Head of caudate nucleus (tissue), 42 donors: ENCODE data around the gene LRP1B.
"Not testable (repeated sequence)": the region's sequence is repeated elsewhere in the genome, so short reads cannot be mapped to it uniquely, and the experiment has no call there.

ENCODE experiments used
- DNase-seq, 42 donors: peaks; one replicate each; pipeline versions ENCODE4 v3.0.0 to v3.0.0-alpha.2; 2020 to 2021; ENCODE audit warnings: mixed read lengths in 7 of 42
- intact Hi-C: fragments of 100-400 bp; cut with DNase I; formaldehyde crosslinking; loops from one replicate; pipeline ENCODE4 v1.15.0; 2022

LRP1B gene

DNA sequence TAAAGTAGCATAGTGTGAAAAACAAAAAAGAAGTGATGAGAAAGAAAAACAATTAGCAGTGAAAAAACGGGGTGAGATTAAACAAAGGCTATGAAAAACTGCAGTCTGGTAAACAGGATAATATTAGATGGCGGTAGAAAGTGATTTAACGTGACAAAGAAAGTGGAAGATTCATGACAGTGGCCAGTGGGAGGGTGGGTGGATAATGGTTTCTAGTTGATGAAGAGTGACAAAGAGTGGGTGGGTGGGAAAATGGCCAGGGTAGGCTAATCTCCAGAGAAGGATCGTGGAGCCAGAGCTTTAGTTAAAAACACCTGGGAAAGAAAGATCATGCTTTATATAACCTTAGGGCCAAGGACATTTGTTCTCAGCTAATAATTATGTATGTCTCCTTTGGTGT is 1667.8 kb downstream of the LRP1B start:
- intact Hi-C loops, result no loop called here
- no peak for DNase-seq

DNA sequence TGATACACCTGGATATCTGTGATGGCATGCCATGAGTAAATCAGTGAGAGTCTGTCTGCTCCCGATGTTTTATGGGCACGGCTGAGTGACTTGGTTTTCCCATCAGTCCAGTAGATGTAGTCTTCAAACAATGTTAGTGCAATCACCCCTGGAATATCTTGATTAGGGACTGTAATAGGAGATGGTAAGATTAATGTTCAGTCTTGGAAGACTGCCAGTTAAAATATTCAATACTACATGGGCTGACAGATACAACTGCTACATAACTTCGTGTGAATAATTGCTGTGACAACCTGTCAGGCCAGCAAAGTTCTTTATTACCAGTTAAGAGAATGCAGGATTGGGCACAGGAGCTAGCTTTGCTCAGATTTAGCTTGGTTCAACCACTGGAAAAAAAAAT is 1673.3 kb downstream of the LRP1B start:
- intact Hi-C loops, result no loop called here
- peak in 2 of 42 donors; percentile 12 to 22 for DNase-seq

- intact Hi-C loops, result no loop called here
- DNase-seq, result no peak
These were observed 1675.5 kb downstream of the LRP1B start for GRCh38 chr2:140455315-140455714.

DNA sequence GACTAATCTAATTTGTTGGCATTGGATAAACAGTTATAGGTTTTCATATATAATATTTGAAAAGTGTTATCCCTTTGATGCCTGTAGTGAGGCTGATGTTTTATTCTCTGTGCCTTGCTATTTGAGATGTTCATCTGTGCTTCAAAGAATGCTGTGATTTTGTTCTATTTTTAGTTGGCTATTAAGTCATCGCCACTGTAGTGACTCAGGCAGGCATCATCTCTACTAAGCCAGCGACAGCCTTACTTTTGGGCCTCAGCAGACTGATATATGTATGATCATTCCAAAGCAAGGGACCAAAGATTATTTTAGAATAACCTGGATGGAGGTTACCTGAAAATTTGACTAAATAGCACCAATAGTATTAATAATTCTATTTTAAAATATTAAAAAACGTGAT is 1676.1 kb downstream of the LRP1B start:
- peak in 27 of 42 donors; percentile 16 to 82 (median 47) for DNase-seq
- intact Hi-C loops, result no loop called here

GRCh38 chr2:140451324-140451723 is 1679.5 kb downstream of the LRP1B start:
- intact Hi-C loops, result no loop called here
- DNase-seq, result no peak

GRCh38 chr2:140442319-140442718 is 1688.5 kb downstream of the LRP1B start:
- intact Hi-C loops, result no loop called here
- no peak for DNase-seq

DNA sequence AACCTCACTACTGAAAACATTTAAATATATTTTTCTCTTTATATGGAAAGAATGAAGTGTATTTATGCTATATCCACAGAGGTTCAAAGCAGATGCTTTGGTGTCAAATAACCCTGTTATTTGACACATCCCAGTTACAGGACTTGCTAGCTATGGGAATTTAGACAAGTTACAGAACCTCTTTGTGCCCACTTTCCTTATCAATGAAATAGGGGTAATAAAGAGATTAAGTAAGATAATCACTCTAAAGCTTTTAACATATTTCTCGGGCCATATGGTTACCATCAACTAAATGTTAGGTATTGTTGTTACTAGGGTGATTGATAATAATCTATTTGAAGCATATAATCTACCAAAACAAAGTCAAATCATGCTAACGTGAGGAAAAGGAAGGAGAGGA is 1690.0 kb downstream of the LRP1B start:
- DNase-seq, result no peak

DNA sequence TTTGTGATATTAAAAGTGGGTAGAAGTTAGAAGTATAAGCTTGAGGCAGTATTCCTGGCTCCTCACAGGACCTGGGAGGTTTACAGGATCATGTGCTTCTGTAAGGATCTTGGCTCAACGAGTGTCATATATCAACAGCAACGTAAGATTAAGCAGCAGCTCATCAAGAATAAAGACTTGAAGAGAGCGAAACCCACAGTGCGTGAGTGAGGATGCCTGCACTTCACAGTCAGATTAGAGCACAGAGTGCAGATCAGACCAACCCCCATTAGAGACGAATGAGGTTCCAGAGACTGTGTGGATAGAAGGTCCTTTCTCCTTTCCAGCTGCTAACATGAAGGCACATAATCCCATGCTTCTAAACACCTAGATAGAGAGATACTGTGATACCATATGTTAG is 1693.9 kb downstream of the LRP1B start:
- DNase-seq, result no peak
- intact Hi-C loops, result no loop called here

More for the DNA sequence above, 1690.0 kb downstream of the LRP1B start:
- intact Hi-C loops, result no loop called here

- intact Hi-C loops, DNase-seq: not testable (repeated sequence)
These were observed 1703.8 kb downstream of the LRP1B start for GRCh38 chr2:140427033-140427432.

- DNase-seq, result no peak
- intact Hi-C loops, result no loop called here
These were observed 1706.3 kb downstream of the LRP1B start for GRCh38 chr2:140424471-140424870.

GRCh38 chr2:140422759-140423158 is 1708.1 kb downstream of the LRP1B start:
- no peak for DNase-seq
- intact Hi-C loops, result no loop called here

- no peak for DNase-seq
- intact Hi-C loops, result no loop called here
These were observed 1713.3 kb downstream of the LRP1B start for GRCh38 chr2:140417504-140417903.

DNA sequence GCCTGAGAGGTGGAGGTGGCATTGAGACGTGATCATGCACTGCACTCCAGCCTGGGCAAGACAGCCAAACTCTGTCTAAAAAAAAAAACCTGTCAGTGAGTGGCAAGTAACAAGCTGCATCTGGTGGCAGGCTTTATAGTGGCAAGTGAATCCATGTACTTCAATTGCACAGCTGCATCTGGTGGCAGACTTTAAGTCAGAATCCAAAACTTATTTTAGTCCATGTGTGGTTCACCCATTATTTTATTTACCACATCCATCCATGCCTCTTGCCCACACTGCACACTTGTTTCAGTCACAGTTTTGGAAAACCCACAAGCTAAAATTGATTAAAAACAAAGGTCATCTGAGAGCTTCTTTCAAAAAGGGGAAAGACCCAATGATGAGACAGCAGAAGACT is 1714.2 kb downstream of the LRP1B start:
- intact Hi-C loops, result no loop called here
- DNase-seq, result no peak

- intact Hi-C loops, result not testable (repeated sequence)
These were observed 1715.8 kb downstream of the LRP1B start for GRCh38 chr2:140415035-140415434.

DNA sequence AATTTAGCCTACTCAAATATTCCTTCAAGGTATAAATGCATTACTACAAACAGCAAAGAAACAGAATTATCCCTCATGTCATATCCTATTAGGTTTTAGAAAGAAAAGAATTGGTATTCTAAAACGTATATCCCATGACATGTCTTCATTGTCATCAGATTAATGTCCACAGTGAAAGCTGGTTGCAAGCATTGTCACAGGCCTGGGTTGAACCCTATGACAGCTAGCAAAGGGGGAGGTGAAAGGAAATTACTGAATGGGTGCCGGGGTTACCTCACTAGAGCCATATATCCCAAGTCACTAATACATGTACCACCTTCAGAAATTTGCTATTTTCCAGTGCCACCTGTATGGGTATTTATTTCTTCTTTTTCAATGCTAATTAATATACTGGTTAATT is 1720.1 kb downstream of the LRP1B start:
- no peak for DNase-seq
- intact Hi-C loops, result no loop called here

More at GRCh38 chr2:140415035-140415434, 1715.8 kb downstream of the LRP1B start:
- not testable (repeated sequence) for DNase-seq

- intact Hi-C loops, result no loop called here
- no peak for DNase-seq
These were observed 1729.8 kb downstream of the LRP1B start for GRCh38 chr2:140401056-140401455.

GRCh38 chr2:140392824-140393223 is 1738.0 kb downstream of the LRP1B start:
- intact Hi-C loops, result no loop called here
- no peak for DNase-seq

- no peak for DNase-seq
- intact Hi-C loops, result no loop called here
These were observed 1745.9 kb downstream of the LRP1B start for GRCh38 chr2:140384946-140385345.

- no peak for DNase-seq
- intact Hi-C loops, result no loop called here
These were observed 1747.0 kb downstream of the LRP1B start for GRCh38 chr2:140383781-140384180.

DNA sequence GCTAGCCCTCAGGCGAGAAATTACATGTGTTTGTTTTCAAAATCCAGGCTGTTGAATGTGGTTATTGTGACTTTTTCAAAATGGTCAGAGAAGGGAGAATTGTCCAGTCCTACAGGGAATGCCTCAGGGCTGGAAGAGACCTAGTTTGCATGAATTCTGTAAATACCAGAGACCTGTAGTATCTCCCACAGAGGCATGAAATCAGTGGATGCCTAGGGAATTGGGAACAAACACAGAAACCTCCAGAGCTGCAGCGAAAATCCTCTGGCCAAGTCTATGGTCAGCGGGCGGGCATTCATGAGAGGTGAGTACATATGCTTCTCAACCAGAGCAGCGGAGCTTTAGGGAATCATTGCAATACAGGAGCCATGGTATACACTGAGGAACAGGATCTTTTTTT is 1754.1 kb downstream of the LRP1B start:
- no peak for DNase-seq
- intact Hi-C loops, result no loop called here

DNA sequence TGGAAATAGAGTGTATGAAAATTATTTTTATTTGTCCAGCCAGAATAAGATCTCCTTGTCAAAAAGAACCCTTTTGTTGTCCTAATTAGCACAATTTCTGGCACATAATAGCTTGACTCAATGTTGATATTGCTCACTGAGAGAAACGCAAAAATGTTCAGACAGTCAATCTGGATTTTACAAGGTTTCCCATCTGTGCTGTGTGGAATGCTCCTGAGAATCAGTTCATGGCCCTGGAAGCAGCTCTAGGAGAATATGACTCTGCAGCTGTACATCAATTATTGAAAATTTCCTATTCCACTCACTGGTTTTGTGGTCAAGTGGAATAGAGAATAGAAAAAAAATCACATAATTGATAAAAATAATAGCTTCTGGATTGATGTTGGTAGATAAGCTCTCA is 1767.7 kb downstream of the LRP1B start:
- intact Hi-C loops, result no loop called here
- DNase-seq, result no peak

DNA sequence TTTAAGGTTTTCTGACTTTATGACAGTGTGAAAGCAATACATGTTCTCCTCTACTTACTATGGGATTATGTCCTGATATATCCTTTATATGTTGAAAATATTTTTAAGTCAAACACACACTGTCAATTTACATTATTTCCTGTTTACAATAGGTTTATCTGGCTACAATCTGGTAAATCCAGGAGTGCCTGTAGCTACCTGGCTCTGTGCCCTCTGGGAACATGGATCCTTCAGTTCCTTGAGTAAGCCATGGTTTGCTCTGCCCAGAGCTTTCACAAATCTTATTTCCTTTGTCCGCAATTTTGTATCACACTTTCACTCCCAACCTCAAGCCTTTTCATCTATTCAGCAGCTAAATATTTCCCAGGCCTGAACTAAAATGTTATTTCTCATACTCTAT is 1768.5 kb downstream of the LRP1B start:
- intact Hi-C loops, result no loop called here

More for the DNA sequence above, 1768.5 kb downstream of the LRP1B start:
- DNase-seq, result no peak
